Lower leg skin (tissue), 3 donors: ENCODE results near the gene EMX2.

ENCODE experiments used
- POLR2A ChIP-seq, 2 donors: fragments of 450-650 bp; IDR thresholded peaks; one replicate each; pipeline ENCODE4 v1.6.1; 2016 to 2017; ENCODE audit warnings: antibody characterized with exemption in 2 of 2, mild to moderate bottlenecking in 1 of 2, moderate library complexity in 1 of 2
- TF ChIP-seq, protein P1 (sequence below), 3 donors: fragments of 450-650 bp; IDR thresholded peaks; one replicate each; pipeline ENCODE4 v1.5.1; 2016; ENCODE audit warnings: antibody characterized with exemption in 3 of 3, mild to moderate bottlenecking in 3 of 3, moderate library complexity in 2 of 3

DNA sequence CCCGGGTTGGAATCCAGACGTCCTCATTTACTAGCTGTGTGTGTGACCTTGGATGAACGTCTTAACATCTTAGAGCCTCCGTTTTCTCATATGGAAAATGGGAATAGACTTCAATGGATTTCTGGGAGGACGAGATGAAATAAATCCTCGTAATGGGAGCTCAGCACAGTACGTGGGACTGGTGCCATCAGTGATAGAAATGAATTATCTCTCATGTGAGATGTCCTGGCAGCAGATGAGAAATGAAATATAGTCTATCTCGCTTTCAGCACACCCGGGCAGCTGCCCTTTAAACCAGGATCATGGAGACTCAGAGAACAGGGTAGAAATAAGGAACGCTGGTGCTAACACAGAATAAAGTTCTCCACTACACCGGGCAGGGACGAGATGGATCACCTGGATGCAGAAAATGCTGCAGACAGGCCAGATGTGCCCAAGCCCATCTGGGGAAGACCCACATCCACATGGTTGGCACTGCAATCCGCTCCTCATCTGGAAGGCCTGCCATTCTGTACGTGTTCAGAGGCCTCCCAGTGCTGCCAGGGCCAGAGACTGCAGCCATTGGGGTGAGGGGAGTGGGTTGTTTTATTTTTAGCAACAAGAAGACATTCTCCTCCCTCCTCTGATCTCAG is 11.1 kb upstream of the EMX2 start:
- TF ChIP-seq POLR2A (IDR thresholded peaks at IDR 0.05): no peak
- TF ChIP-seq, protein P1, sequence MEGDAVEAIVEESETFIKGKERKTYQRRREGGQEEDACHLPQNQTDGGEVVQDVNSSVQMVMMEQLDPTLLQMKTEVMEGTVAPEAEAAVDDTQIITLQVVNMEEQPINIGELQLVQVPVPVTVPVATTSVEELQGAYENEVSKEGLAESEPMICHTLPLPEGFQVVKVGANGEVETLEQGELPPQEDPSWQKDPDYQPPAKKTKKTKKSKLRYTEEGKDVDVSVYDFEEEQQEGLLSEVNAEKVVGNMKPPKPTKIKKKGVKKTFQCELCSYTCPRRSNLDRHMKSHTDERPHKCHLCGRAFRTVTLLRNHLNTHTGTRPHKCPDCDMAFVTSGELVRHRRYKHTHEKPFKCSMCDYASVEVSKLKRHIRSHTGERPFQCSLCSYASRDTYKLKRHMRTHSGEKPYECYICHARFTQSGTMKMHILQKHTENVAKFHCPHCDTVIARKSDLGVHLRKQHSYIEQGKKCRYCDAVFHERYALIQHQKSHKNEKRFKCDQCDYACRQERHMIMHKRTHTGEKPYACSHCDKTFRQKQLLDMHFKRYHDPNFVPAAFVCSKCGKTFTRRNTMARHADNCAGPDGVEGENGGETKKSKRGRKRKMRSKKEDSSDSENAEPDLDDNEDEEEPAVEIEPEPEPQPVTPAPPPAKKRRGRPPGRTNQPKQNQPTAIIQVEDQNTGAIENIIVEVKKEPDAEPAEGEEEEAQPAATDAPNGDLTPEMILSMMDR (IDR thresholded peaks at IDR 0.05): no peak
